Inferior parietal cortex (tissue), 1 donor: ENCODE data around the gene B3GNT7.
"Not testable (repeated sequence)": the region's sequence is repeated elsewhere in the genome, so short reads cannot be mapped to it uniquely, and the experiment has no call there.

Source experiments
- DNase-seq: peaks from one replicate; pipeline ENCODE4 v3.0.0-alpha.2; 2016; ENCODE audit errors: extremely low spot score

Gene B3GNT7

GRCh38 chr2:231400681-231401080, 5.2 kb downstream of the B3GNT7 start:
- DNase-seq, result not testable (repeated sequence)

DNA sequence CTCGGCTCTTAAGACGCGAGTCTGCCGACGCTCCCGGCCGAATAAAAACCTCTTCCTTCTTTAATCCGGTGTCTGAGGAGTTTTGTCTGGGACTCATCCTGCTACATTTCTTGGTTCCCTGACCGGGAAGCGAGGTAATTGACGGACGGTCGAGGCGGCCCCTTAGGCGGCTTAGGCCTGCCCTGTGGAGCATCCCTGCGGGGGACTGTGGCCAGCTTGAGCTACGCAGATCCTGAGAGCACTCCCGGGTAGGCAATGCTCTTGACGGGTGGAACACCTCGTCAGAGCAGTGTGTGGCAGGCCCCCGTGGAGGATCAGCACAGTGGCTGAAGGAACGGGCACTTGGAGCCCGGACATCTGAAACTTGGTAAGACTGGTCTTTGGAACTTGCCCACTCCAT, 5.6 kb downstream of the B3GNT7 start:
- not testable (repeated sequence) for DNase-seq

- DNase-seq, result not testable (repeated sequence)
Measured at GRCh38 chr2:231403421-231404182, 8.1 kb downstream of the B3GNT7 start.

DNA sequence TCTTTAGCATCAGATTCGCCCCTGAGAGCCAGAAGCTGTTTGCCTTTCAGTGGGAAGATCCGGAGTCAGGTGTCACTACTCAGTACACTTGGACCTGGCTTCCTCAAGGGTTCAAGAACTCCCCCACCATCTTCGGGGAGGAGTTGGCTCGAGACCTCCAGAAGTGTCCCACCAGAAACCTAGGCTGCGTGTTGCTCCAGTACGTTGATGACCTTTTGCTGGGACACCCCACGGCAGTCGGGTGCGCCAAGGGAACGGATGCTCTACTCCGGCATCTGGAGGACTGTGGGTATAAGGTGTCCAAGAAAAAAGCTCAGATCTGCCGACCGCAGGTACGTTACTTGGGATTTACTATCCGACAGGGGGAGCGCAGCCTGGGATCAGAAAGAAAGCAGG, 8.7 kb downstream of the B3GNT7 start:
- not testable (repeated sequence) for DNase-seq

DNA sequence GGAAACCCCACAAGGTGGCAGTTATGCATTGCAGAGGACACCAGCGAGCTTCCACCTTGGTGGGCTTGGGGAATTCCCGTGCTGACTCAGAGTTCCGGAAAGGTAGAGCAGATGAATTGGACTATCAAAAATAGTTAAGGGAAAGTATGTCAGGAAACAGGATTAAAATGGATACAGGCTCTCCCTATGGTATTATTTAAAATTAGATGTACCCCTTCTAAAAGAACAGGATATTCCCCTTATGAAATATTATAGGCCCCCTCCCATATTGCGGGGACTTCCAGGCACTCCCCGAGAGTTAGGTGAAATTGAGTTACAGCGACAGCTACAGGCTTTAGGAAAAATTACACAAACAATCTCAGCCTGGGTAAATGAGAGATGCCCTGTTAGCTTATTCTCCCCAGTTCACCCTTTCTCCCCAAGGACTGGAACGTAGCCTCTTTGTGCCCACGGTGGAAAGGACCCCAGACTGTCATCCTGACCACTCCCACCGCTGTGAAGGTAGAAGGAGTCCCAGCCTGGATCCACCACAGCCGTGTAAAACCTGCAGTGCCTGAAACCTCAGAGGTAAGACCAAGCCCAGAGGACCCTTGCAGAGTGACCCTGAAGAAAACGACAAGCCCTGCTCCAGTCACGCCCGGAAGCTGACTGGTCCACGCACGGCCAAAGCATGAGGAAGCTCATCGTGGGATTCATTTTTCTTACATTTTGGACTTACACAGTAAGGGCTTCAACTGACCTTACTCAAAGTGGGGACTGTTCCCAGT, 10.3 kb downstream of the B3GNT7 start:
- not testable (repeated sequence) for DNase-seq

GRCh38 chr2:231407686-231408085, 12.2 kb downstream of the B3GNT7 start:
- DNase-seq, result not testable (repeated sequence)

DNA sequence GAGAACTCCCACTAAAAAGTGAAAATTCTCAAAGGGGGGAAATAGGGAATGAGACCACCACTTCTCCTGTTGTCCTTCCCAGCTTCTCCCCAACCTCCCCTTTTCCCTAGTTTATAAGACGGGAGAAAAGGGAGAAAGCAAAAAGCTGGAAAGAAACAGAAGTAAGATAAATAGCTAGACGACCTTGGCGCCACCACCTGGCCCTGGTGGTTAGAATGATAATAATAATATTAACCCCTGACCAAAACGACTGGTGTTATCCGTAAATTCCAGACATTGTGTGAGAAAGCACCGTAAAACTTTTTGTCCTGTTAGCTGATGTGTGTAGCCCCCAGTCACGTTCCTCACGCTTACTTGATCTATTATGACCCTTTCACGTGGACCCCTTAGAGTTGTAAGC, 12.8 kb downstream of the B3GNT7 start:
- not testable (repeated sequence) for DNase-seq

GRCh38 chr2:231409776-231410175, 14.3 kb downstream of the B3GNT7 start:
- no peak for DNase-seq

DNA sequence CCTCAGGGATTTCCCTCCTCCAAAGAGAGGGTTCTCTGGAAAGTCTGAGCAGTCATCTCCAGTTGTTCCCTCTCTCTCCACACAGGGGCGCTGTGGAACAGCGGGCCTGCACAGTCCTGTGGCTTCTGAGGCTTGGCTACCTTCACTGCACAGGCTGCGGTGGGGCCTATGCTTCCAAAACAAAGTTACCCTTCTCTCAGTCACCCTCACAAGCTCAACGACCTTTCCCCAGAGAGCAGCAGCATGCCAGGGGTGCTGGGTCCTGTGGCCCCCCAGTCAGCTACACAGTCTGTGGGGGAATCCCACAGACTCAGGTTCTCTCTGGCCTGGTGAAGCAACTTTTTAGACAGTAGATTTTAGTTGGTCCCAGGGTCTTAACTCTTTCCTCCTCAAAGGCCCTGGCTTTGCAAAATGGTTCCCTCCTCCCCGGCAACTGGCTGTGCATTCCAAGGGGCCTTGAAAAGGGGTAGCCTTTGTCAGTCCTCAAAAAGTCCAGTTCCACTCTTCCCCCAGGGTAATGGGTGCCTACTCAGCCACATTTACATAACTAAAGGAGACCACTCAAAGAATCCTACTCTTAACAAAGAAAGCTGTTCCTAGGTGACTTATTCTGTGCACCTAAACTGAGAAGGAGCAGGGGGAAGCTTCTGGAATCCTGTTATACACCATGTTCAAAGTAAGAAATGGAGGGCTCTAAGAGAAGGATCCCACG, 14.9 kb downstream of the B3GNT7 start:
- no peak for DNase-seq

- no peak for DNase-seq
Measured at GRCh38 chr2:231411237-231411636, 15.7 kb downstream of the B3GNT7 start.

GRCh38 chr2:231411831-231412617, 16.5 kb downstream of the B3GNT7 start:
- peak; percentile 75 for DNase-seq

- no peak for DNase-seq
Measured at GRCh38 chr2:231412618-231412963, 17.1 kb downstream of the B3GNT7 start.

DNA sequence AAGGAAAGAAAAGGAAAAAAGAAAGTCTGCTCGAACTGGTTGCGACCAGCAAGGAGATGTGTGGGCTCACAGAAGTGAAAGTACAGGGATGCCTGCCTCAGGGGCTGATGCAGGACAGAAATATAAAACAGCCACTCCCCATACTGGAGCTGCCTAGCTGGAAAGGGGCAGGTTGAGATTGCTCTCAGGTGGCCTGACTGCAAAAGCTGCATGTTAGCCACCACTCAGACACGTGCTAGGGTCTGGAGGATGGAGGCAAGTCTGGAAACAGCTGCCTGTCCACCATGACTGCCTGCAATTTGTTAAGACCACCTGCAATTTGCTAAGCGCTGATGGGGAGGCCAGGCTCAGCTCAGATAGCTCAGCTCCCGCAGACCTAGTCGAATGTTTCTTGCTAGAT, 17.9 kb downstream of the B3GNT7 start:
- DNase-seq, result no peak

DNA sequence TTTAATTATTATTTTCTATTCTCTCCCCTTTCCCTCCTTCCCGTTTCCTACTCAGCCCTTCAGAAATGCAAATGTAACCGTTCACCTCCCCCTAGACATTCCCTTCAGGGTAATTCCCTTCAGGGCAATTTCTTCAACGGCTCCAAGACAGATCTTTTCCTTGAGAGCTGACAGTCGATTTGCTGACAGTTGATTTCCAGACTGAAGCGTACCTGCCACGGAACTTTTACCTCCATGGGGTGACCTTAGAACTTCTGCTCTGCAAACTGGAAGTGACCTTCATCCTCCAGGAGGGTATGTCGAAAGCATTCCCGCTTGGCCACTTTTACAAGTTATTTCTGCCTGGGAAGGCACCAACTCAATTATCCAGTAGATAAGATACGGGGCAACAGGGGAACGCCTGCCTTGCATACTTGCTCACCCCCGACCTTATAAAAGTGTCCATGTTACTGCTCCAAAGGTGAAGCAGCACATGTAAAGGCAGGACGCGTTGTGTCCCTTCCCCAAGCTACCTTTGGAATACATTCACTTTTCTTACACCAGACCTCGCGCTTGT, 18.5 kb downstream of the B3GNT7 start:
- DNase-seq, result no peak

- DNase-seq, result no peak
Measured at GRCh38 chr2:231415029-231415428, 19.5 kb downstream of the B3GNT7 start.

- DNase-seq, result no peak
Measured at GRCh38 chr2:231418820-231419640, 23.5 kb downstream of the B3GNT7 start.

GRCh38 chr2:231421051-231421580, 25.6 kb downstream of the B3GNT7 start:
- no peak for DNase-seq

DNA sequence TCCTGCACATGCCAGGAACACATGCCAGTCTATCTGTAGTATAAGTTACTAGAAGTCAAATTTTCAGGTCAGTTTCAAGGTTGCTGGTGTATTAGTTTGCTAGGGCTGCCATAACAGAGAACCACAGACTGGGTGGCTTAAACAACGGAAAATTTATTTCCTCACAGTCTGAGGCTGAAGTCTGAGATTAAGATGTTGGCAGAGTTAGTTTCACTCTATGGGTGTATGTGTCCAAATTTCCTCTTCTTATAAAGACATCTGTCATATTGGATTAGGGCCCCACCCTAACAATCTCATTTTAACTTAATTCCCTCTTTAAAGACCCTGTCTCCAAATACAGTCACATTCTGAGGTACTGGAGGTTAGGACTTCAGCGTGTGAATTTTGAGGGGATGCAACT, 26.5 kb downstream of the B3GNT7 start:
- DNase-seq, result no peak

DNA sequence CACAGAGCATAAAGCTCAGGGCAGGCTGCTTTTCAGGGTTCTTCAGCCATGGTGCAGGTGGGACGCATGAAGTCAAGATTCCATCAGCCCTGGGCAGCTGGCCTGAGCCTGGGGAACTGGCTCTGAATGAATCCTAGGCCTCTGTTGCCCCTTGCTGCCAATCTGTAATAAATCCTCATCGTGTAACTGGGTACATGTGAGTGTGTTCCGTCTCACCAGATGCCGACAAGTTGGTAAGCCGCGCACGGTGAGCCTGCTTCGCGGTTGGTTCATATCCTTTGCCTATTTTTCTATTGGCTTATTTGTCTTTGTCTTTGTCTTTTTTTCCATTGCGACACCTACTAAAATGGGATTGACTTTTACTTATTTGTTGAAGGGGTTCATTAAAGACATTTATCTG, 27.7 kb downstream of the B3GNT7 start:
- DNase-seq, result no peak

GRCh38 chr2:231425291-231425810, 29.8 kb downstream of the B3GNT7 start:
- DNase-seq, result no peak
